ENCODE data around the gene ATP5F1D.

DNA sequence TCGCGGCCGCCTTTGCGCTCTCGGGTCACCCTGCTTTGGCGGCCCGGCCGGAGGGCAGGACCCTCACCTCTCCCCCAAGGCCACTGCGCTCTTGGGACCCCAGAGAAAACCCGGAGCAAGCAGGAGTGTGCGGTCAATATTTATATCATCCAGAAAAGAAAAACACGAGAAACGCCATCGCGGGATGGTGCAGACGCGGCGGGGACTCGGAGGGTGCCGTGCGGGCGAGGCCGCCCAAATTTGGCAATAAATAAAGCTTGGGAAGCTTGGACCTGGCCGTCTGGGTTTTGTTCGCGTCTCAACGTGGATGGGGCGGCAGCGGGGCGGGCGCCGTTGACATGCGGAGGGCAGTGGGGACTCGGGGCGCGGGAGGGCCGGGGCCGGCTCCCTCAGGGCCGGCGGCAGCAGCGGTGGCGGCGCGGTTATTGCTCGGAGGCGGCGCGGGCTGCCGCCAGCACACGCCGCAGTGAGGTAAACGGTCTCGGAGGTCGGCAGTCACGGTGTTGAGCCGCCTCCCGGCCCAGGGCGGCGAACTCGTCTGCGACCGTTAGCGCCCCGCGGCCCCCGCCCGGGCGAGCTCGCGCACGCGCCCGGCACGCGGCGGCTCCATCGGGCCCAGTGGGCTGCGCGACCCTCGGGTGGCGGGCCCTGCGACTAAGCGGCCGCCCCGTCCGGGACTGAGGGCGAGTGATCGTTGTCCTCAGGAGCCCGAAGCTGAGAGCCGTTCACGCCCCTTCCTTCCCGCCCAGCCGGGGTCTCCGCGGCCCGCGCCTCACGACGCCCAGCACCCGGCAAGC is 13.2 kb upstream of the ATP5F1D start:
- TF ChIP-seq POLR2AphosphoS5 (IDR thresholded peaks at IDR 0.05) (no peak), POLR2A (IDR thresholded peaks at IDR 0.05) (no peak)
- TF ChIP-seq, protein P1, sequence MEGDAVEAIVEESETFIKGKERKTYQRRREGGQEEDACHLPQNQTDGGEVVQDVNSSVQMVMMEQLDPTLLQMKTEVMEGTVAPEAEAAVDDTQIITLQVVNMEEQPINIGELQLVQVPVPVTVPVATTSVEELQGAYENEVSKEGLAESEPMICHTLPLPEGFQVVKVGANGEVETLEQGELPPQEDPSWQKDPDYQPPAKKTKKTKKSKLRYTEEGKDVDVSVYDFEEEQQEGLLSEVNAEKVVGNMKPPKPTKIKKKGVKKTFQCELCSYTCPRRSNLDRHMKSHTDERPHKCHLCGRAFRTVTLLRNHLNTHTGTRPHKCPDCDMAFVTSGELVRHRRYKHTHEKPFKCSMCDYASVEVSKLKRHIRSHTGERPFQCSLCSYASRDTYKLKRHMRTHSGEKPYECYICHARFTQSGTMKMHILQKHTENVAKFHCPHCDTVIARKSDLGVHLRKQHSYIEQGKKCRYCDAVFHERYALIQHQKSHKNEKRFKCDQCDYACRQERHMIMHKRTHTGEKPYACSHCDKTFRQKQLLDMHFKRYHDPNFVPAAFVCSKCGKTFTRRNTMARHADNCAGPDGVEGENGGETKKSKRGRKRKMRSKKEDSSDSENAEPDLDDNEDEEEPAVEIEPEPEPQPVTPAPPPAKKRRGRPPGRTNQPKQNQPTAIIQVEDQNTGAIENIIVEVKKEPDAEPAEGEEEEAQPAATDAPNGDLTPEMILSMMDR (IDR thresholded peaks at IDR 0.05), result no peak

Data from upper lobe of left lung (tissue), 4 donors.